Activated CD4-positive, alpha-beta T cell treated with anti-CD3 and anti-CD28 coated beads, Interleukin-2, amount 10 ng/mL, durations not matched to agents 7 days and 5 days (primary cell): ENCODE results near the gene VMP1. TPM values are rescaled to one million over a fixed set of nuclear protein-coding genes. Genes with fewer than 3 reads are reported as not detected.
"Not testable (repeated sequence)": the region's sequence is repeated elsewhere in the genome, so short reads cannot be mapped to it uniquely, and the experiment has no call there.

Source experiments
- CTCF ChIA-PET: fragments of 350-600 bp; sonication (Branson Sonifier 250); formaldehyde crosslinking; loops from one replicate; lab custom pipeline; 2021; ENCODE audit warnings: antibody characterized with exemption; lab: Charles Lee
- POLR2A ChIA-PET: fragments of 350-600 bp; sonication (Branson Sonifier 250); formaldehyde crosslinking; loops from one replicate; lab custom pipeline; 2021; ENCODE audit warnings: antibody characterized with exemption; lab: Charles Lee
- DNase-seq: peaks from one replicate; pipeline ENCODE4 v3.0.0-alpha.2; 2020
- H3K27ac Mint-ChIP-seq: one replicate; pipeline ENCODE4 v1.8.0; 2021; ENCODE audit warnings: mild to moderate bottlenecking, moderate library complexity, mixed read lengths
- H3K27me3 Mint-ChIP-seq: one replicate; pipeline ENCODE4 v1.8.0; 2021; ENCODE audit warnings: mixed read lengths
- H3K36me3 Mint-ChIP-seq: one replicate; pipeline ENCODE4 v1.8.0; 2021; ENCODE audit warnings: low read depth, mixed read lengths
- H3K4me1 Mint-ChIP-seq: one replicate; pipeline ENCODE4 v1.8.0; 2021; ENCODE audit warnings: mixed read lengths
- H3K4me3 Mint-ChIP-seq: one replicate; pipeline ENCODE4 v1.8.0; 2021; ENCODE audit warnings: mild to moderate bottlenecking, moderate library complexity, mixed read lengths
- H3K9me3 Mint-ChIP-seq: one replicate; pipeline ENCODE4 v1.8.0; 2021; ENCODE audit warnings: mixed read lengths
- total RNA-seq, 2 experiments: library from RNA; stranded (reverse); gene quantifications; one replicate each; pipeline ENCODE4 v1.2.3, GENCODE V29; 2021

Gene VMP1
- total RNA-seq, 2 experiments from 2014 or later = 194 to 213 TPM

- no peak overlapping the region for H3K27ac Mint-ChIP-seq
- DNase-seq = no peak
- H3K4me3 Mint-ChIP-seq = no peak overlapping the region
- H3K36me3 Mint-ChIP-seq = peaks cover 22% of the 10 kb centered on the region
- POLR2A ChIA-PET = no interaction called here
- no peaks in the 10 kb centered on the region for H3K27me3 Mint-ChIP-seq
- CTCF ChIA-PET = interaction anchor here (0.5 to 4.3 kb wide), 4 partner anchors 20 to 292 kb away, joined by 3 to 21 read pairs (median 4); no protein-coding TSS in a partner anchor
- H3K9me3 Mint-ChIP-seq = peaks cover 7% of the 10 kb centered on the region
- peaks cover 16% of the 10 kb centered on the region for H3K4me1 Mint-ChIP-seq
Measured at GRCh38 chr17:59745040-59745439, 37.6 kb downstream of the VMP1 start.

DNA sequence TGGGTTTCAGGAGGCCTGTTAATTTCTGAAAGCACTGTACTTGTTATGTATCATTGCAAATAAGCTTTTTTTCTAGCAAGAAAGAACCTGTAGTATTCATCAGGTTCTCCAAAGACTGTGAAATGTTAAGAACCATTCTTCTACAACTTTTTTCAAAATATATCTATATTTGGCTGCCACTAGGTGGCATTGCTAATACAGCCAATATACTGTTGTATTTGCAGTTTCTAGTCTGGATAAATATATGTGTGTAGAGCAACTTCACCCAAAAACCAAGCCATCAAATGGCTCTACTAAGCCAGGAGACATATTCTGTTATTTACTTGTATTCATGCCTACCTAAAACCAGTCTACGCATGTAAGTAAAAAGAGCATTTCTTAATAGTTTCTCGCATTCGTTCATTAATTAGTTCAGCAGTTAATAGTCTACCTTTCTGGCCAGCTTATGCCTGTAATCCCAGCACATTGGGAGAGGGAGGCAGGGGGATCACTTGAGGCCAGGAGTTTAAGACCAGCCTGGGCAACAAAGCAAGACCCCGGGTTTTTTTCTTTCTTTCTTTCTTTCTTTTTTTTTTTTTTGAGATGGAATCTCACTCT, 39.5 kb downstream of the VMP1 start:
- Mint-ChIP-seq H3K4me3 (no peak overlapping the region), H3K27ac (no peak overlapping the region), H3K27me3 (no peaks in the 10 kb centered on the region), H3K9me3 (peaks cover 7% of the 10 kb centered on the region), H3K4me1 (peaks cover 25% of the 10 kb centered on the region), H3K36me3 (peaks cover 21% of the 10 kb centered on the region)
- DNase-seq = peak; percentile 46
- POLR2A ChIA-PET = interaction anchor here (0.5 kb wide), 1 partner anchor 21 kb away, joined by 4 read pairs; no protein-coding TSS in a partner anchor
- CTCF ChIA-PET = interaction anchor here (0.6 to 4.3 kb wide), 9 partner anchors 17 to 844 kb away, joined by 3 to 21 read pairs (median 3); no protein-coding TSS in a partner anchor

DNA sequence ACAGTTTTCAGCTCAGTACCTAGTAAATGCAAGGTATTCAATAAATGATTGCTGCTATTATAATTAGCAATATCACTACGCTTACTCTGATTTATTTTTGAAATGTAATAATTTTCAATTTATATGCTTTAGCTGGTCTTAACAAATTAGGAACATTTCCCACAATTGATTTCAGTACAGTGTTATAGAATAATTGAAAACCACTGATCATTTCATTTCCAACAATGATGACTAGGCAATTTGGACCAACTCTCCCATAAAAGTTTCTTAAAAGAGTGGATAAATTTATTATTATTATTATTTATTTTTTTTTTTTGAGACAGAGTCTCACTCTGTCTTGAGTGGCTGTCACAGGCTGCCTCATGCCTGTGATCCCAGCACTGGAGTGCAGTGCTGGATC, 41.1 kb downstream of the VMP1 start:
- H3K27me3 Mint-ChIP-seq = no peaks in the 10 kb centered on the region
- H3K4me3 Mint-ChIP-seq = no peak overlapping the region
- peaks cover 12% of the 10 kb centered on the region for H3K36me3 Mint-ChIP-seq
- no peak overlapping the region for H3K27ac Mint-ChIP-seq
- H3K9me3 Mint-ChIP-seq = peaks cover 3% of the 10 kb centered on the region
- no peak for DNase-seq
- peaks cover 40% of the 10 kb centered on the region for H3K4me1 Mint-ChIP-seq
- ChIA-PET POLR2A (interaction anchor here (0.7 kb wide), 1 partner anchor 80 kb away, joined by 5 read pairs; no protein-coding TSS in a partner anchor), CTCF (interaction anchor here (0.5 to 4.3 kb wide), 5 partner anchors 8 to 193 kb away, joined by 3 to 21 read pairs (median 4); no protein-coding TSS in a partner anchor)

GRCh38 chr17:59751955-59752413, 44.5 kb downstream of the VMP1 start:
- H3K27ac Mint-ChIP-seq = peak overlapping the region; percentile 90
- peak; percentile 27 for DNase-seq
- H3K4me3 Mint-ChIP-seq = peak overlapping the region; percentile 50
- H3K27me3 Mint-ChIP-seq = no peaks in the 10 kb centered on the region
- POLR2A ChIA-PET = interaction anchor here (0.6 to 4.5 kb wide), 9 partner anchors 10 to 213 kb away, joined by 3 to 61 read pairs (median 5); partner anchors contain the start of gene RNFT1
- peaks cover 11% of the 10 kb centered on the region for H3K36me3 Mint-ChIP-seq
- H3K9me3 Mint-ChIP-seq = no peaks in the 10 kb centered on the region
- CTCF ChIA-PET = interaction anchor here (0.6 to 3.8 kb wide), 9 partner anchors 10 to 162 kb away, joined by 3 to 45 read pairs (median 4); partner anchors contain the start of genes PTRH2 and VMP1
- peaks cover 57% of the 10 kb centered on the region for H3K4me1 Mint-ChIP-seq

DNA sequence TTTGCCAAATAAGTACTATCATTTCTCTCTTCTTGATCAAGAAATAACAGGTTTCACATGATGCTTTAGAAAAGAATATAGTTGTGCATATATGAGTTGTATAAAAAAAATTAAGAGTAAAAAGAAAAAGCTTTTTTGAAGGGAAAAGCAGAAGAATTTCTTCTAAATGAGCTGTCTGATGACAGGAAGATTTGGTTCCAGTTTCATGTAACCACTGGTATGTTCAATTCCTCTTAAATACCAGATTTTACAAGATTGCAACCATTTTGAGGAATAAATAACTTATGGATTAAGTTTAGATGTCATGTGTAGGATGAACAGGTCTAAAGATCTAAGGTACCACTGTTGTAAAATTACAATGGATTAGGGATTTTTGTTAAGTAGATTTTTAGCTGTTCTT, 45.0 kb downstream of the VMP1 start:
- POLR2A ChIA-PET = interaction anchor here (0.6 to 4.5 kb wide), 8 partner anchors 9 to 212 kb away, joined by 3 to 61 read pairs (median 5); partner anchors contain the start of gene RNFT1
- DNase-seq = no peak
- Mint-ChIP-seq H3K27me3 (no peaks in the 10 kb centered on the region), H3K27ac (peak overlapping the region; percentile 90), H3K4me3 (peak overlapping the region; percentile 50), H3K4me1 (peaks cover 56% of the 10 kb centered on the region), H3K9me3 (no peaks in the 10 kb centered on the region), H3K36me3 (peaks cover 9% of the 10 kb centered on the region)
- CTCF ChIA-PET = interaction anchor here (1.0 to 3.8 kb wide), 9 partner anchors 9 to 139 kb away, joined by 3 to 45 read pairs (median 5); partner anchors contain the start of genes PTRH2 and VMP1

DNA sequence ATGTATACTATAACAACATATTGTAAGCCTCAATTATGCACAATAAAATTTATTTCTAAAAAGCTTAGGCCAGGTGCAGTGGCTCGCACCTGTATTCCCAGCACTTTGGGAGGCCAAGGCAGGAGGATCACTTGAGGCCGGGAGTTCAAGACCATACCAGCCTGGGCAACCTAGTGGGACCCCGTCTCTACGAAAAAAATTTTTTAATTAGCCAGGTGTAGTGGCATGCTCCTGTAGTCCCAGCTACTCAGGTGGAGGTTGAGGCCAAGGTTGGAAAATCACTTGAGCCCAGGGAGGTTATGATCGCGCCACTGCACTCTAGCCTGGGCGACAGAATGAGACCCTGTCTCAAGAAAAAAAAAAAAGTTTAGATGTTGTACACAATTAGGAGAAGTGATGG, 45.5 kb downstream of the VMP1 start:
- H3K36me3 Mint-ChIP-seq = peaks cover 11% of the 10 kb centered on the region
- peak overlapping the region; percentile 25 for H3K4me3 Mint-ChIP-seq
- POLR2A ChIA-PET = interaction anchor here (0.6 to 4.5 kb wide), 8 partner anchors 9 to 1416 kb away, joined by 3 to 61 read pairs (median 8); no protein-coding TSS in a partner anchor
- peaks cover 60% of the 10 kb centered on the region for H3K4me1 Mint-ChIP-seq
- DNase-seq = no peak
- no peaks in the 10 kb centered on the region for H3K27me3 Mint-ChIP-seq
- CTCF ChIA-PET = interaction anchor here (1.1 to 3.8 kb wide), 10 partner anchors 9 to 139 kb away, joined by 3 to 45 read pairs (median 5); partner anchors contain the start of genes PTRH2 and VMP1
- H3K9me3 Mint-ChIP-seq = no peaks in the 10 kb centered on the region
- peak overlapping the region; percentile 90 for H3K27ac Mint-ChIP-seq

DNA sequence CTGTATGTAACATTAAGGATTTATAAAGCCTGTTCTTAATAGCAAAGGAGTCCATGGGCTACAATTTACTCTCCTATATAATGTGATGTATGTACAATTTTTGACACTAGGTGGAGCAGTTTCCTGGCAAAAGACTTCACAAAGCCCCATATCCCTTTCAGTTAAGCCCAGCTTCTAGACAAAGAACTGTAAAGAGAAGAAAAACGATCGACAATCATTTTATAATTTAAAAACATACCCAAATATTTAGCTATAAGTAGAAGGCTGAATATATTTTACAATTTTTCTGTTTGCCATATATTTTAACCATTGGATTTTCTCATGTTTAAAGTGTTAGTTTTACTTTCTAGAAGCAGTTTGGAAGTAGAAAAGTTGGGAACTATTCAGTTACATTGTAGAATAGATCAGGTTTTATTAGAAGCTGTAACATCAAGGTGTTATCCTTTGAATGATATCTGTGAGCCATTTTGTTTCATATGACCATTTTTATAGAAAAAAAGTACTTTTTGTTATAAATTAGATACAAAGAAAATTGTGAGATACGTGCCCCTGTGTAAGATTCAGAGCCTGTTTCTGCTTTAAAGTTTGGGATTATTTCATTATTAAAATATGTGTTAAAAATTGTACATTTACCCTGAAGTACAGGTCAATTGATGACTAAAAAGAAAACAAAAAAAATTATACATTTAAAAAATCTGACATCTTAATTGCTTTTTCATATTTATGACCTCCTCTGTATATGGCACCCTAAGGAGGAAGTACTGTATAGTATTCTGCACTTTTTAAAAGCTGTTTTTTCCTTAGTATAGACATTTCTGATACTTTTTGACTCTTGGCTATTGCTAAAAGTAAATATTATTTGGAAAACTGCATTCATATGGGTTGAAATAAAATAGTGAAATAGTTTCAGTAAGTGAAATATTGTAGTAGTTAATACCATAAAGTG, 46.3 kb downstream of the VMP1 start:
- peaks cover 63% of the 10 kb centered on the region for H3K4me1 Mint-ChIP-seq
- H3K27me3 Mint-ChIP-seq = no peaks in the 10 kb centered on the region
- peak; percentile 59 for DNase-seq
- POLR2A ChIA-PET = interaction anchor here (0.6 to 4.5 kb wide), 12 partner anchors 29 to 1417 kb away, joined by 3 to 61 read pairs (median 6); no protein-coding TSS in a partner anchor
- peak overlapping the region; percentile 90 for H3K27ac Mint-ChIP-seq
- CTCF ChIA-PET = interaction anchor here (0.5 to 3.8 kb wide), 20 partner anchors 8 to 297 kb away, joined by 3 to 45 read pairs (median 4); partner anchors contain the start of genes PTRH2 and VMP1
- H3K36me3 Mint-ChIP-seq = peaks cover 19% of the 10 kb centered on the region
- H3K9me3 Mint-ChIP-seq = no peaks in the 10 kb centered on the region
- peak overlapping the region; percentile 66 for H3K4me3 Mint-ChIP-seq

DNA sequence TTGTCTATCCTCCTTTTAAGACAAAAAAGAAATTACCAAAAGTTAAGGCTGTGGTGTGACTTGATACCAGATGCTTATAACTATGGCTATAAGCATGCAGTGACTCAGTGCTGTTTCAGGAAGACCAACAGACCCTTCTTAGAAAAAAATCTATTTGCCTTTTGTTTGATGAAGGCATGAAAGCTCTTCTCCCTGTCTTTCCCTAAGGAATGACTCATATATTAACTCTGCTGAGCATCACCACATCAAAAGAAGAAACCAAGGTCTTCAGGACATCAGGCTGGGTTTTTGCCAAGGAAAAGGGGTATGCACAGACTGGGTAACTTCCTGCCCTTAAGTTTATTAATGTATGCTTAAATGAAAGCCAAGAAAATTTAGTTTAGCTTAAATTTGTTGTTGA, 47.1 kb downstream of the VMP1 start:
- Mint-ChIP-seq H3K4me3 (peak overlapping the region; percentile 66), H3K27me3 (no peaks in the 10 kb centered on the region), H3K4me1 (peaks cover 67% of the 10 kb centered on the region), H3K9me3 (peaks cover 3% of the 10 kb centered on the region), H3K27ac (peak overlapping the region; percentile 90), H3K36me3 (peaks cover 25% of the 10 kb centered on the region)
- CTCF ChIA-PET = interaction anchor here (0.6 to 3.8 kb wide), 8 partner anchors 9 to 106 kb away, joined by 3 to 45 read pairs (median 6); no protein-coding TSS in a partner anchor
- POLR2A ChIA-PET = interaction anchor here (0.6 to 4.5 kb wide), 11 partner anchors 28 to 1413 kb away, joined by 3 to 61 read pairs (median 7); no protein-coding TSS in a partner anchor
- DNase-seq = no peak

GRCh38 chr17:59755069-59755468, 47.6 kb downstream of the VMP1 start:
- H3K27me3 Mint-ChIP-seq, DNase-seq, H3K9me3 Mint-ChIP-seq: not testable (repeated sequence)
- CTCF ChIA-PET = interaction anchor here (0.6 to 3.8 kb wide), 7 partner anchors 8 to 106 kb away, joined by 3 to 45 read pairs (median 6); no protein-coding TSS in a partner anchor
- POLR2A ChIA-PET = interaction anchor here (0.6 to 4.5 kb wide), 9 partner anchors 28 to 1413 kb away, joined by 4 to 61 read pairs (median 8); no protein-coding TSS in a partner anchor
- Mint-ChIP-seq H3K4me1 (peaks cover 68% of the 10 kb centered on the region), H3K36me3 (peaks cover 30% of the 10 kb centered on the region), H3K4me3 (peak overlapping the region; percentile 66), H3K27ac (peak overlapping the region; percentile 90)

DNA sequence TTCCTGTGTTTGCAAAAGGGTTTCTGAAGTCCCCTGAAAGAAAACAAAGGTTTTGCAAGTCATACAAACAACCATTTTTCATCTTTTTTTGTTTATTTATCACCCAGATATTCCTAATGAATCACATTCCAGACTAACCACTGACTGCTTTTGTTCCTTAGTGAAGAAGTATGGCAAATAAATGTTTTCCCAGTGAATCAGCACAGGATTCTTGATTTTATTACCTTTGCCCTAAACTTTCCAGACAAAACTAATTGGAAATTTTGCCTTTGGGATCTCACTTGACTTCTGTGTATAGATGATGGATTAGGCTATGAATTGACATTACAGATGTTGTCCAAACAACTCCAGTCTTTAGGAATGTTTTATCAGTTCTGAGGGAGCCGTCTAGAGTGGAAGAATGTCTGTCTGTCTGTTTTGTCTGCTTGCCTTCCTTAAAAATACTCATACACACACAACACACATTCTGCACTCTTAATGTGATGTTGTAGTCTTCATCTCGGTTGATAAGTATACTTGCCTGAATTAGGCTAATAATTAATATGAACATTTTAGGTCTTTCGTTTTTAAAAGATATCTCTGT, 48.9 kb downstream of the VMP1 start:
- H3K27me3 Mint-ChIP-seq = no peaks in the 10 kb centered on the region
- peak overlapping the region; percentile 90 for H3K27ac Mint-ChIP-seq
- peaks cover 40% of the 10 kb centered on the region for H3K36me3 Mint-ChIP-seq
- ChIA-PET POLR2A (no interaction called here), CTCF (no interaction called here)
- DNase-seq = no peak
- H3K4me3 Mint-ChIP-seq = no peak overlapping the region
- H3K9me3 Mint-ChIP-seq = peaks cover 10% of the 10 kb centered on the region
- H3K4me1 Mint-ChIP-seq = peaks cover 66% of the 10 kb centered on the region

GRCh38 chr17:59757043-59757442, 49.6 kb downstream of the VMP1 start:
- H3K4me3 Mint-ChIP-seq = no peak overlapping the region
- H3K4me1 Mint-ChIP-seq = peaks cover 68% of the 10 kb centered on the region
- DNase-seq = no peak
- no peaks in the 10 kb centered on the region for H3K27me3 Mint-ChIP-seq
- peaks cover 11% of the 10 kb centered on the region for H3K9me3 Mint-ChIP-seq
- peak overlapping the region; percentile 15 for H3K27ac Mint-ChIP-seq
- CTCF ChIA-PET = interaction anchor here (0.6 to 1.3 kb wide), 4 partner anchors 23 to 120 kb away, joined by 3 to 4 read pairs (median 3); no protein-coding TSS in a partner anchor
- peaks cover 46% of the 10 kb centered on the region for H3K36me3 Mint-ChIP-seq
- POLR2A ChIA-PET = no interaction called here
